Measurements from ENCODE around the gene GPM6B. TPM values are rescaled to one million over a fixed set of nuclear protein-coding genes. Genes with fewer than 3 reads are reported as not detected.

GPM6B gene
- 10 to 100 TPM; 19.2 to 23.0 (median 21.4) TPM for polyA plus RNA-seq (ENCODE audit: insufficient read length in 3 of 3)
- long read RNA-seq, donor 1, partial matches to known transcripts, result 0 of 5 reads
- long read RNA-seq, donor 1, other reads (novel, unspliced or antisense), result 0 of 5 reads
- long read RNA-seq, donor 2, transcript GPM6B-205 (7 exons, 3,957 nt), result major isoform, 6 of 6 reads
- long read RNA-seq, donor 2, partial matches to known transcripts, result 0 of 6 reads
- long read RNA-seq, donor 2, other reads (novel, unspliced or antisense), result 0 of 6 reads
- long read RNA-seq, donor 3, partial matches to known transcripts, result 0 of 4 reads
- long read RNA-seq, donor 3, other reads (novel, unspliced or antisense), result 0 of 4 reads
- long read RNA-seq, donor 4, transcript GPM6B-205 (7 exons, 3,957 nt), result major isoform, 6 of 6 reads
- long read RNA-seq, donor 4, partial matches to known transcripts, result 0 of 6 reads
- long read RNA-seq, donor 4, other reads (novel, unspliced or antisense), result 0 of 6 reads
- long read RNA-seq, donor 5, partial matches to known transcripts, result 0 of 4 reads
- long read RNA-seq, donor 5, other reads (novel, unspliced or antisense), result 0 of 4 reads
- long read RNA-seq, donor 6, partial matches to known transcripts, result 0 of 3 reads
- long read RNA-seq, donor 6, other reads (novel, unspliced or antisense), result 0 of 3 reads
- long read RNA-seq, donor 7, partial matches to known transcripts, result 0 of 6 reads
- long read RNA-seq, donor 7, other reads (novel, unspliced or antisense), result 0 of 6 reads
- long read RNA-seq, donor 8, partial matches to known transcripts, result 0 of 4 reads
- long read RNA-seq, donor 8, other reads (novel, unspliced or antisense), result 0 of 4 reads
- long read RNA-seq, donor 9, partial matches to known transcripts, result 0 of 2 reads
- long read RNA-seq, donor 9, other reads (novel, unspliced or antisense), result 0 of 2 reads
- long read RNA-seq, donor 10, transcript GPM6B-205 (7 exons, 3,957 nt), result major isoform, 5 of 12 reads
- long read RNA-seq, donor 10, partial matches to known transcripts, result 7 of 12 reads
- long read RNA-seq, donor 10, other reads (novel, unspliced or antisense), result 0 of 12 reads
- long read RNA-seq, donor 11, partial matches to known transcripts, result 9 of 11 reads
- long read RNA-seq, donor 11, other reads (novel, unspliced or antisense), result 0 of 11 reads
- long read RNA-seq, donor 12, partial matches to known transcripts, result 0 of 4 reads
- long read RNA-seq, donor 12, other reads (novel, unspliced or antisense), result 0 of 4 reads
- long read RNA-seq, donor 13, transcript GPM6B-205 (7 exons, 3,957 nt), result major isoform, 6 of 6 reads
- long read RNA-seq, donor 13, partial matches to known transcripts, result 0 of 6 reads
- long read RNA-seq, donor 13, other reads (novel, unspliced or antisense), result 0 of 6 reads
- long read RNA-seq, donor 14, transcript GPM6B-205 (7 exons, 3,957 nt), result major isoform, 14 of 15 reads
- long read RNA-seq, donor 14, partial matches to known transcripts, result 0 of 15 reads
- long read RNA-seq, donor 14, other reads (novel, unspliced or antisense), result 0 of 15 reads
- long read RNA-seq, donor 15, partial matches to known transcripts, result 0 of 5 reads
- long read RNA-seq, donor 15, other reads (novel, unspliced or antisense), result 0 of 5 reads
- long read RNA-seq, donor 16, transcript GPM6B-205 (7 exons, 3,957 nt), result major isoform, 9 of 9 reads
- long read RNA-seq, donor 16, partial matches to known transcripts, result 0 of 9 reads
- long read RNA-seq, donor 16, other reads (novel, unspliced or antisense), result 0 of 9 reads

- DNase-seq, result peak; percentile 5
Observed at GRCh38 chrX:13816643-13817627, at the start of gene GPM6B. Gene GPM6B (minus strand): TSS chrX:13817093. CDS start chrX:13816904, 189 bp downstream.

- no peak for DNase-seq
Observed at GRCh38 chrX:13864264-13864663, 47.4 kb upstream of the GPM6B start.

- no peak for DNase-seq
Observed at GRCh38 chrX:13863324-13863723, 46.4 kb upstream of the GPM6B start.

GRCh38 chrX:13859724-13860123 is 42.8 kb upstream of the GPM6B start:
- DNase-seq, result no peak

GRCh38 chrX:13857804-13858203 is 40.9 kb upstream of the GPM6B start:
- DNase-seq, result no peak

- DNase-seq, result no peak
Observed at GRCh38 chrX:13855689-13856450, 39.0 kb upstream of the GPM6B start.

GRCh38 chrX:13854003-13854402 is 37.1 kb upstream of the GPM6B start:
- DNase-seq, result no peak

GRCh38 chrX:13852001-13852695 is 35.3 kb upstream of the GPM6B start:
- no peak for DNase-seq

- DNase-seq, result no peak
Observed at GRCh38 chrX:13845721-13846378, 29.0 kb upstream of the GPM6B start.

- no peak for DNase-seq
Observed at GRCh38 chrX:13843150-13843721, 26.3 kb upstream of the GPM6B start.

GRCh38 chrX:13840121-13840520 is 23.2 kb upstream of the GPM6B start:
- no peak for DNase-seq

GRCh38 chrX:13837290-13837745 is 20.4 kb upstream of the GPM6B start:
- no peak for DNase-seq

GRCh38 chrX:13836575-13836974 is 19.7 kb upstream of the GPM6B start:
- DNase-seq, result no peak

GRCh38 chrX:13835825-13836224 is 18.9 kb upstream of the GPM6B start:
- no peak for DNase-seq

- DNase-seq, result no peak
Observed at GRCh38 chrX:13834355-13834754, 17.5 kb upstream of the GPM6B start.

- no peak for DNase-seq
Observed at GRCh38 chrX:13829983-13830382, 13.1 kb upstream of the GPM6B start.

- no peak for DNase-seq
Observed at GRCh38 chrX:13828392-13828791, 11.5 kb upstream of the GPM6B start.
